ENCODE results near the gene TEP1.

The TEP1 gene

GRCh38 chr14:20331053-20331613 is 82.2 kb downstream of the TEP1 start:
- TF ChIP-seq CTCF (IDR thresholded peaks at IDR 0.05; ENCODE audit: low read length, missing control alignments): no peak
- no peak overlapping the region for H3K4me3 ChIP-seq (replicated peaks; ENCODE audit: low read depth, low read length)
- no peak for DNase-seq (ENCODE audit: low read depth)

- no peak for DNase-seq (ENCODE audit: low read depth)
- no peak overlapping the region for H3K4me3 ChIP-seq (replicated peaks; ENCODE audit: low read depth, low read length)
- TF ChIP-seq CTCF (IDR thresholded peaks at IDR 0.05; ENCODE audit: low read length, missing control alignments): no peak
These were observed 83.9 kb downstream of the TEP1 start for GRCh38 chr14:20329355-20329754.

- H3K4me3 ChIP-seq (replicated peaks; ENCODE audit: low read depth, low read length): no peak overlapping the region
- no peak for DNase-seq (ENCODE audit: low read depth)
- TF ChIP-seq CTCF (IDR thresholded peaks at IDR 0.05; ENCODE audit: low read length, missing control alignments): no peak
These were observed 84.6 kb downstream of the TEP1 start for GRCh38 chr14:20328705-20329104.

- TF ChIP-seq CTCF (IDR thresholded peaks at IDR 0.05; ENCODE audit: low read length, missing control alignments): peak; percentile 64
- no peak overlapping the region for H3K4me3 ChIP-seq (replicated peaks; ENCODE audit: low read depth, low read length)
- DNase-seq (ENCODE audit: low read depth): peak; percentile 82
These were observed 86.1 kb downstream of the TEP1 start for GRCh38 chr14:20327005-20327869.

GRCh38 chr14:20317720-20318119 is 95.6 kb downstream of the TEP1 start:
- no peak for TF ChIP-seq CTCF (IDR thresholded peaks at IDR 0.05; ENCODE audit: low read length, missing control alignments)
- DNase-seq (ENCODE audit: low read depth): no peak
- H3K4me3 ChIP-seq (replicated peaks; ENCODE audit: low read depth, low read length): no peak overlapping the region

Data from fibroblast of pulmonary artery (primary cell).